ENCODE data around the gene WBP2. TPM values are rescaled to one million over a fixed set of nuclear protein-coding genes. Genes with fewer than 3 reads are reported as not detected.

Gene WBP2
- total and polyA plus RNA-seq, 2 of the 8 experiments (the other 6 are each of a cell fraction or from before 2014, with no cell fraction given), result 48.2 to 71.2 TPM

GRCh38 chr17:75811174-75811573 lies 44.0 kb downstream of the WBP2 start:
- H3K4me1 ChIP-seq (replicated peaks in 1 of 4; ENCODE audit: control insufficient read depth in 3 of 4, insufficient read depth in 4 of 4, low read length in 3 of 4), result no peaks in the 10 kb centered on the region
- no peak for FAIRE-seq
- H2BK20ac ChIP-seq (ENCODE audit: low read length), result no peak overlapping the region
- no peak overlapping the region for H4K8ac ChIP-seq (ENCODE audit: extremely low read depth, insufficient read depth, low read length)
- H3K27ac ChIP-seq (ENCODE audit: low read depth, low read length), result no peak overlapping the region
- no peak overlapping the region for H3K56ac ChIP-seq (replicated peaks; ENCODE audit: insufficient read length, low read depth, low read length)
- ChIA-PET POLR2A (ENCODE audit: partially characterized antibody) (interaction anchor here (0.6 to 3.1 kb wide), 2 partner anchors 15 to 26 kb away, joined by 3 to 17 read pairs; partner anchors contain the start of gene UNK), CTCF (ENCODE audit: partially characterized antibody) (interaction anchor here (1.2 to 1.6 kb wide), 4 partner anchors 12 to 19 kb away, joined by 3 to 6 read pairs (median 4); no protein-coding TSS in a partner anchor)
- peaks cover 14 to 40% (median 38%) of the 10 kb centered on the region in 4 experiments; a peak in 7 of 8 replicates for H3K36me3 ChIP-seq (ENCODE audit: control insufficient read depth in 2 of 4, insufficient read depth in 4 of 4, low read length in 3 of 4)
- H3K79me2 ChIP-seq (ENCODE audit: control insufficient read depth in 1 of 2, insufficient read depth in 2 of 2, low read length in 2 of 2), result no peaks in the 10 kb centered on the region; a peak in 1 of 4 replicates
- no peak overlapping the region for H2BK5ac ChIP-seq (ENCODE audit: low read depth, low read length)
- H3K18ac ChIP-seq (ENCODE audit: extremely low read depth, low read length), result no peak overlapping the region
- H2BK12ac ChIP-seq (ENCODE audit: low read depth, low read length), result no peak overlapping the region
- H2AK5ac ChIP-seq (ENCODE audit: low read depth, low read length), result no peak overlapping the region
- H4K20me1 ChIP-seq (replicated peaks in 1 of 2; ENCODE audit: control insufficient read depth in 1 of 2, insufficient read depth in 2 of 2, low read length in 2 of 2), result peaks cover 0 to 12% of the 10 kb centered on the region in 2 experiments
- H3K9me3 ChIP-seq (ENCODE audit: insufficient read depth in 2 of 2, low read depth in 1 of 2, low read length in 1 of 2), result no peaks in the 10 kb centered on the region
- no peaks in the 10 kb centered on the region; the same call in 1 of the 2 replicates for H3K79me1 ChIP-seq (ENCODE audit: low read depth, low read length)
- no peak overlapping the region for H2BK120ac ChIP-seq (replicated peaks; ENCODE audit: low read depth, low read length)
- TF ChIP-seq TBP (IDR thresholded peaks at IDR 0.05; ENCODE audit: low read depth, low read length), result no peak
- TF ChIP-seq ATF3 (IDR thresholded peaks at IDR 0.05; ENCODE audit: insufficient read depth, low read depth, low read length), result no peak
- TF ChIP-seq SP4 (IDR thresholded peaks at IDR 0.05; ENCODE audit: low read length), result no peak
- TF ChIP-seq RBBP5 (IDR thresholded peaks at IDR 0.05; ENCODE audit: borderline replicate concordance, low read depth, low read length), result no peak
- no peak for TF ChIP-seq ASH2L (IDR thresholded peaks at IDR 0.05; ENCODE audit: low read length)
- TF ChIP-seq CBX5 (IDR thresholded peaks at IDR 0.05; ENCODE audit: low read depth, low read length), result no peak
- no peak for TF ChIP-seq BCL11A (IDR thresholded peaks at IDR 0.05; ENCODE audit: low read depth in 2 of 2, low read length in 2 of 2)
- TF ChIP-seq JUND (IDR thresholded peaks at IDR 0.05; ENCODE audit: low read length), result no peak
- no peak for TF ChIP-seq YY1 (IDR thresholded peaks at IDR 0.05; ENCODE audit: low read depth, low read length)
- no peak for TF ChIP-seq JUN (IDR thresholded peaks at IDR 0.05; ENCODE audit: low read depth, low read length)
- no peak for TF ChIP-seq KDM1A (IDR thresholded peaks at IDR 0.05; ENCODE audit: borderline replicate concordance, low read length)
- H3K23me2 ChIP-seq (ENCODE audit: low read depth, low read length), result no peaks in the 10 kb centered on the region
- no peak overlapping the region for H4K5ac ChIP-seq (ENCODE audit: insufficient read length, low read depth, low read length)
- no peak overlapping the region for H3K4ac ChIP-seq (replicated peaks; ENCODE audit: insufficient read length, low read depth, low read length)
- H3K4me2 ChIP-seq (ENCODE audit: insufficient read depth in 1 of 2, low read depth in 2 of 2, low read length in 2 of 2), result no peak overlapping the region
- H2BK15ac ChIP-seq (ENCODE audit: low read length), result no peak overlapping the region
- H3K27me3 ChIP-seq (replicated peaks in 1 of 4; ENCODE audit: control insufficient read depth in 3 of 4, extremely low read depth in 1 of 4, insufficient read depth in 3 of 4, low read length in 3 of 4), result no peaks in the 10 kb centered on the region
- no peak overlapping the region for H4K91ac ChIP-seq (replicated peaks; ENCODE audit: insufficient read length, low read length)
- no peak overlapping the region for H3K4me3 ChIP-seq (ENCODE audit: extremely low read depth in 1 of 4, insufficient read depth in 2 of 4, low read depth in 3 of 4, low read length in 4 of 4)
- H3K23ac ChIP-seq (ENCODE audit: insufficient read length), result no peak overlapping the region
- no peak overlapping the region for H2AFZ ChIP-seq (ENCODE audit: low read length)
- H3K9ac ChIP-seq (replicated peaks in 1 of 4; ENCODE audit: extremely low read depth in 1 of 4, low read depth in 3 of 4, low read length in 3 of 4), result no peak overlapping the region
- 92% methylated on average over 7 of the region's 7 CpGs; no CpG with 5 or more reads in 1 of the 2 experiments for WGBS, 2 experiments (ENCODE audit: extremely low coverage in 1 of 2, insufficient coverage in 1 of 2, insufficient read length in 1 of 2, insufficient replicate concordance in 2 of 2, low coverage in 1 of 2, low lambda C conversion rate in 2 of 2, missing lambda C conversion rate in 1 of 2)
- no peak overlapping the region for H3K14ac ChIP-seq (ENCODE audit: insufficient read length)
- no peak for DNase-seq (ENCODE audit: low read depth in 1 of 2, low spot score in 2 of 2)
